Activated B cell treated with CpG ODN at 0.5 μM for 24 hours (primary cell): ENCODE measurements around the gene MFSD6L. TPM values are rescaled to one million over a fixed set of nuclear protein-coding genes. Genes with fewer than 3 reads are reported as not detected.
"Not testable (repeated sequence)": the region's sequence is repeated elsewhere in the genome, so short reads cannot be mapped to it uniquely, and the experiment has no call there.

Experiments
- ATAC-seq: fragments of 200-7000 bp; cut with Tn5 transposase; one replicate; pipeline ENCODE4 v1.10.0; 2021; ENCODE audit warnings: low read depth, mild to moderate bottlenecking, moderate library complexity
- CTCF ChIA-PET: fragments of 350-600 bp; sonication (Branson Sonifier 250); formaldehyde crosslinking; loops from one replicate; lab custom pipeline; 2021; ENCODE audit warnings: antibody characterized with exemption; lab: Charles Lee
- POLR2A ChIA-PET: fragments of 350-600 bp; sonication (Branson Sonifier 250); formaldehyde crosslinking; loops from one replicate; lab custom pipeline; 2021; ENCODE audit warnings: antibody characterized with exemption; lab: Charles Lee
- DNase-seq: peaks from one replicate; pipeline ENCODE4 v3.0.0; 2022
- H3K27ac Mint-ChIP-seq: one replicate; pipeline ENCODE4 v1.8.0; 2020; ENCODE audit warnings: mixed read lengths
- H3K27me3 Mint-ChIP-seq: one replicate; pipeline ENCODE4 v1.8.0; 2021; ENCODE audit warnings: mixed read lengths
- H3K36me3 Mint-ChIP-seq: one replicate; pipeline ENCODE4 v1.8.0; 2021; ENCODE audit warnings: low read depth, mixed read lengths
- H3K4me1 Mint-ChIP-seq: one replicate; pipeline ENCODE4 v1.8.0; 2021; ENCODE audit warnings: mixed read lengths
- H3K4me3 Mint-ChIP-seq: one replicate; pipeline ENCODE4 v1.8.0; 2020; ENCODE audit warnings: mild to moderate bottlenecking, mixed read lengths
- H3K9me3 Mint-ChIP-seq: one replicate; pipeline ENCODE4 v1.8.0; 2020; ENCODE audit warnings: mixed read lengths
- CTCF ChIP-seq: fragments of 200-600 bp; IDR thresholded peaks from one replicate; pipeline ENCODE4 v1.8.0; 2022; ENCODE audit warnings: antibody characterized with exemption, mild to moderate bottlenecking
- intact Hi-C: fragments of 100-400 bp; cut with micrococcal nuclease; formaldehyde crosslinking; loops from one replicate; pipeline ENCODE4 v1.15.1; 2024
- total RNA-seq: library from RNA; stranded (reverse); gene quantifications from 2 replicates; pipeline ENCODE4 v1.2.3, GENCODE V29; 2022

The MFSD6L gene
- total RNA-seq, 1 donor from 2014 or later = 0.20 TPM

GRCh38 chr17:8818654-8819330 lies 19.6 kb upstream of the MFSD6L start:
- Mint-ChIP-seq H3K4me3 (no peak overlapping the region), H3K27me3 (peaks cover 13% of the 10 kb centered on the region), H3K36me3 (peaks cover 4% of the 10 kb centered on the region), H3K27ac (no peak overlapping the region), H3K9me3 (no peaks in the 10 kb centered on the region), H3K4me1 (no peaks in the 10 kb centered on the region)
- intact Hi-C loops = no loop called here
- ChIA-PET CTCF (no interaction called here), POLR2A (no interaction called here)
- DNase-seq (no peak), ATAC-seq (no peak)
- TF ChIP-seq CTCF = no peak

GRCh38 chr17:8818047-8818446 lies 18.9 kb upstream of the MFSD6L start:
- CTCF ChIA-PET = no interaction called here
- Mint-ChIP-seq H3K4me3 (no peak overlapping the region), H3K4me1 (no peaks in the 10 kb centered on the region), H3K27ac (no peak overlapping the region), H3K36me3 (peaks cover 5% of the 10 kb centered on the region), H3K9me3 (peaks cover 4% of the 10 kb centered on the region), H3K27me3 (peaks cover 18% of the 10 kb centered on the region)
- ATAC-seq (no peak), DNase-seq (no peak)
- POLR2A ChIA-PET = no interaction called here
- no peak for TF ChIP-seq CTCF
- intact Hi-C loops = no loop called here

GRCh38 chr17:8806926-8807550 lies 7.9 kb upstream of the MFSD6L start:
- no peak for TF ChIP-seq CTCF
- Mint-ChIP-seq H3K36me3 (peaks cover 15% of the 10 kb centered on the region), H3K4me3 (peak overlapping the region; percentile 56)

GRCh38 chr17:8806253-8806925 lies 7.2 kb upstream of the MFSD6L start:
- peaks cover 42% of the 10 kb centered on the region for H3K4me1 Mint-ChIP-seq
- H3K27ac Mint-ChIP-seq = peak overlapping the region; percentile 92
- H3K27me3 Mint-ChIP-seq = no peaks in the 10 kb centered on the region
- peaks cover 12% of the 10 kb centered on the region for H3K9me3 Mint-ChIP-seq
- ChIA-PET CTCF (interaction anchor here (0.9 to 1.9 kb wide), 6 partner anchors 21 to 192 kb away, joined by 3 to 11 read pairs (median 4); no protein-coding TSS in a partner anchor), POLR2A (interaction anchor here (0.6 to 1.6 kb wide), 11 partner anchors 18 to 480 kb away, joined by 3 to 19 read pairs (median 4); partner anchors contain the start of gene PIK3R5)
- H3K36me3 Mint-ChIP-seq = peaks cover 15% of the 10 kb centered on the region
- intact Hi-C loops = loop anchor here (1.0 kb wide), 1 partner anchor 371 kb away; the partner anchor contains the start of gene NDEL1
- no peak for DNase-seq
- peak overlapping the region; percentile 56 for H3K4me3 Mint-ChIP-seq
- TF ChIP-seq CTCF = no peak
- peak; percentile 8 for ATAC-seq

More at GRCh38 chr17:8806926-8807550, 7.9 kb upstream of the MFSD6L start:
- ATAC-seq = peak; percentile 90
- ChIA-PET POLR2A (interaction anchor here (0.8 to 1.6 kb wide), 10 partner anchors 18 to 423 kb away, joined by 3 to 19 read pairs (median 4); partner anchors contain the start of gene PIK3R5), CTCF (interaction anchor here (0.9 to 1.9 kb wide), 4 partner anchors 22 to 191 kb away, joined by 3 to 11 read pairs (median 4); no protein-coding TSS in a partner anchor)
- intact Hi-C loops = loop anchor here (1.0 kb wide), 2 partner anchors 51 to 372 kb away; partner anchors contain the start of gene NDEL1
- H3K27ac Mint-ChIP-seq = peak overlapping the region; percentile 92
- peaks cover 14% of the 10 kb centered on the region for H3K9me3 Mint-ChIP-seq
- H3K4me1 Mint-ChIP-seq = peaks cover 42% of the 10 kb centered on the region
- DNase-seq = peak; percentile 34
- H3K27me3 Mint-ChIP-seq = no peaks in the 10 kb centered on the region

GRCh38 chr17:8805396-8805795 lies 6.2 kb upstream of the MFSD6L start:
- H3K36me3 Mint-ChIP-seq = peaks cover 15% of the 10 kb centered on the region
- peak overlapping the region; percentile 92 for H3K27ac Mint-ChIP-seq
- H3K9me3 Mint-ChIP-seq = peaks cover 12% of the 10 kb centered on the region
- POLR2A ChIA-PET = interaction anchor here (1.1 to 1.3 kb wide), 2 partner anchors 53 to 160 kb away, joined by 3 to 4 read pairs; partner anchors contain the start of gene PIK3R5
- CTCF ChIA-PET = interaction anchor here (1.0 to 2.7 kb wide), 5 partner anchors 90 to 193 kb away, joined by 3 to 12 read pairs (median 3); no protein-coding TSS in a partner anchor
- peaks cover 42% of the 10 kb centered on the region for H3K4me1 Mint-ChIP-seq
- ATAC-seq, intact Hi-C loops, H3K4me3 Mint-ChIP-seq, DNase-seq, H3K27me3 Mint-ChIP-seq: not testable (repeated sequence)
